ENCODE measurements around the gene PHACTR1. TPM values are rescaled to one million over a fixed set of nuclear protein-coding genes. Genes with fewer than 3 reads are reported as not detected.
A peak's percentile ranks its signal among the peaks of the same experiment; 100 is the strongest.

PHACTR1 gene
- total and polyA plus RNA-seq, 7 donors = 0.60 to 7.5 (median 3.7) TPM

GRCh38 chr6:13012977-13013680, 296.6 kb downstream of the PHACTR1 start:
- H3K36me3 ChIP-seq = no peaks in the 10 kb centered on the region
- H3K4me1 ChIP-seq = peaks cover 0 to 24% (median 22%) of the 10 kb centered on the region in 4 donors
- intact Hi-C loops (cut with DNase I) = no loop called here
- H3K9me3 ChIP-seq = no peaks in the 10 kb centered on the region
- no peak for DNase-seq
- H3K27me3 ChIP-seq = peaks cover 0 to 62% (median 31%) of the 10 kb centered on the region in 3 donors
- TF ChIP-seq POLR2A (IDR thresholded peaks at IDR 0.05) (no peak), POLR2AphosphoS5 (IDR thresholded peaks at IDR 0.05) (no peak), CTCF (IDR thresholded peaks at IDR 0.05) (no peak), EP300 (IDR thresholded peaks at IDR 0.05) (no peak)
- H3K4me3 ChIP-seq = peak overlapping the region; percentile 26 to 50 (median 46)
- 3 to 8% methylated on average over 21 of the region's 21 CpGs for WGBS, 2 donors
- H3K27ac ChIP-seq = no peak overlapping the region

- Histone ChIP-seq H3K36me3 (no peaks in the 10 kb centered on the region), H3K9me3 (no peaks in the 10 kb centered on the region), H3K4me1 (peaks cover 0 to 24% (median 22%) of the 10 kb centered on the region in 4 donors), H3K27ac (no peak overlapping the region), H3K4me3 (peak overlapping the region; percentile 26 to 50 (median 46)), H3K27me3 (peaks cover 0 to 62% (median 31%) of the 10 kb centered on the region in 3 donors)
- DNase-seq = no peak
- intact Hi-C loops (cut with DNase I) = no loop called here
- TF ChIP-seq POLR2A (IDR thresholded peaks at IDR 0.05) = no peak
- TF ChIP-seq EP300 (IDR thresholded peaks at IDR 0.05) = no peak
- TF ChIP-seq CTCF (IDR thresholded peaks at IDR 0.05) = no peak
- no peak for TF ChIP-seq POLR2AphosphoS5 (IDR thresholded peaks at IDR 0.05)
- 2 to 3% methylated on average over 83 of the region's 83 CpGs for WGBS, 2 donors
Observed at GRCh38 chr6:13013681-13014503, 297.3 kb downstream of the PHACTR1 start.

- H3K27me3 ChIP-seq = peaks cover 0 to 61% (median 31%) of the 10 kb centered on the region in 3 donors
Observed at GRCh38 chr6:13014504-13015378, 298.2 kb downstream of the PHACTR1 start.

More at GRCh38 chr6:13014504-13015378, 298.2 kb downstream of the PHACTR1 start:
- peak overlapping the region in 3 of 4 donors; percentile 45 to 50 (median 48) for H3K4me3 ChIP-seq
- WGBS, 2 donors = 15 to 57% methylated on average over 40 of the region's 40 CpGs
- DNase-seq = no peak
- no peaks in the 10 kb centered on the region for H3K36me3 ChIP-seq
- H3K4me1 ChIP-seq = peaks cover 0 to 24% (median 22%) of the 10 kb centered on the region in 4 donors
- no peak overlapping the region for H3K27ac ChIP-seq
- intact Hi-C loops (cut with DNase I) = no loop called here
- no peak for TF ChIP-seq POLR2AphosphoS5 (IDR thresholded peaks at IDR 0.05)
- TF ChIP-seq EP300 (IDR thresholded peaks at IDR 0.05) = no peak
- no peak for TF ChIP-seq POLR2A (IDR thresholded peaks at IDR 0.05)
- TF ChIP-seq CTCF (IDR thresholded peaks at IDR 0.05) = no peak
- H3K9me3 ChIP-seq = no peaks in the 10 kb centered on the region
